Suprapubic skin (tissue), 4 donors: ENCODE measurements around the gene CFAP99. TPM values are rescaled to one million over a fixed set of nuclear protein-coding genes. Genes with fewer than 3 reads are reported as not detected.

Source experiments
- DNase-seq, 2 donors: peaks; one replicate each; pipeline ENCODE4 v3.0.0-alpha.2; 2019; ENCODE audit warnings: low spot score in 2 of 2
- H3K27ac ChIP-seq: fragments of 200-600 bp; sonication (generic); one replicate; pipeline ENCODE4 v1.5.1; 2019
- H3K27me3 ChIP-seq: fragments of 200-600 bp; sonication (generic); one replicate; pipeline ENCODE4 v1.5.1; 2019
- H3K36me3 ChIP-seq: fragments of 200-600 bp; sonication (generic); one replicate; pipeline ENCODE4 v1.5.1; 2019
- H3K4me1 ChIP-seq: fragments of 200-600 bp; sonication (generic); one replicate; pipeline ENCODE4 v1.5.1; 2019
- H3K4me3 ChIP-seq: fragments of 200-600 bp; sonication (generic); one replicate; pipeline ENCODE4 v1.5.1; 2019; ENCODE audit warnings: mild to moderate bottlenecking
- H3K9me3 ChIP-seq: fragments of 200-600 bp; sonication (generic); one replicate; pipeline ENCODE4 v1.5.1; 2019
- CTCF ChIP-seq, 2 donors: fragments of 200-600 bp in 1 of 2; fragments of 450-650 bp in 1 of 2; sonication (generic) in 1 of 2; IDR thresholded peaks; one replicate each; pipeline ENCODE4 v1.5.1; 2016 to 2019; ENCODE audit warnings: antibody characterized with exemption in 2 of 2, mild to moderate bottlenecking in 1 of 2, moderate library complexity in 1 of 2
- EP300 ChIP-seq: sonication (generic); formaldehyde crosslinking; IDR thresholded peaks from one replicate; pipeline ENCODE4 v1.6.1; 2017; ENCODE audit warnings: antibody characterized with exemption
- POLR2A ChIP-seq, 2 donors: fragments of 450-650 bp; IDR thresholded peaks; one replicate each; pipeline ENCODE4 v1.6.1; 2017; ENCODE audit warnings: antibody characterized with exemption in 2 of 2, mild to moderate bottlenecking in 2 of 2, moderate library complexity in 2 of 2
- POLR2AphosphoS5 ChIP-seq, 3 donors: sonication (generic); formaldehyde crosslinking; IDR thresholded peaks; one replicate each; pipeline ENCODE4 v1.6.1; 2017; ENCODE audit warnings: antibody characterized with exemption in 3 of 3
- whole genome bisulfite sequencing: methylation state at CpG from one replicate; pipeline ENCODE4 v1.1.5; 2018; 5-methylcytosine and 5-hydroxymethylcytosine counted together
- total RNA-seq, 4 donors: library from RNA; depleted of rRNA; stranded (reverse); fragments of >200 nt; gene quantifications; one replicate each; pipeline ENCODE4 v1.1.0, GENCODE V29; 2016

The CFAP99 gene
- total RNA-seq, 4 donors from 2014 or later, result not detected

GRCh38 chr4:2433609-2434350, 15.0 kb downstream of the CFAP99 start:
- H3K9me3 ChIP-seq, result no peaks in the 10 kb centered on the region
- no peaks in the 10 kb centered on the region for H3K4me1 ChIP-seq
- TF ChIP-seq POLR2AphosphoS5 (IDR thresholded peaks at IDR 0.05), result no peak
- TF ChIP-seq CTCF (IDR thresholded peaks at IDR 0.05), result no peak
- no peak for TF ChIP-seq EP300
- no peak for TF ChIP-seq POLR2A (IDR thresholded peaks at IDR 0.05)
- no peak overlapping the region for H3K27ac ChIP-seq
- DNase-seq, result no peak
- 80% methylated on average over 26 of the region's 29 CpGs for WGBS
- no peaks in the 10 kb centered on the region for H3K27me3 ChIP-seq
- no peaks in the 10 kb centered on the region for H3K36me3 ChIP-seq
- H3K4me3 ChIP-seq, result no peak overlapping the region

- Histone ChIP-seq H3K9me3 (no peaks in the 10 kb centered on the region), H3K27me3 (no peaks in the 10 kb centered on the region), H3K4me3 (no peak overlapping the region), H3K36me3 (no peaks in the 10 kb centered on the region), H3K4me1 (no peaks in the 10 kb centered on the region), H3K27ac (no peak overlapping the region)
- DNase-seq, result no peak
- TF ChIP-seq CTCF (IDR thresholded peaks at IDR 0.05) (no peak), POLR2AphosphoS5 (IDR thresholded peaks at IDR 0.05) (no peak), POLR2A (IDR thresholded peaks at IDR 0.05) (no peak), EP300 (no peak)
- 76% methylated on average over 9 of the region's 9 CpGs for WGBS
Observed at GRCh38 chr4:2434420-2434819, 15.7 kb downstream of the CFAP99 start.

GRCh38 chr4:2436301-2436700, 17.5 kb downstream of the CFAP99 start:
- Histone ChIP-seq H3K27me3 (no peaks in the 10 kb centered on the region), H3K4me3 (no peak overlapping the region), H3K36me3 (no peaks in the 10 kb centered on the region), H3K9me3 (no peaks in the 10 kb centered on the region), H3K27ac (no peak overlapping the region), H3K4me1 (no peaks in the 10 kb centered on the region)
- DNase-seq, result no peak
- WGBS, result 37% methylated on average over 10 of the region's 10 CpGs
- TF ChIP-seq CTCF (IDR thresholded peaks at IDR 0.05), result no peak
- TF ChIP-seq POLR2AphosphoS5 (IDR thresholded peaks at IDR 0.05), result no peak
- no peak for TF ChIP-seq POLR2A (IDR thresholded peaks at IDR 0.05)
- TF ChIP-seq EP300, result no peak

GRCh38 chr4:2436761-2437474, 18.2 kb downstream of the CFAP99 start:
- Histone ChIP-seq H3K27ac (no peak overlapping the region), H3K4me1 (no peaks in the 10 kb centered on the region), H3K9me3 (no peaks in the 10 kb centered on the region), H3K4me3 (no peak overlapping the region), H3K27me3 (no peaks in the 10 kb centered on the region), H3K36me3 (no peaks in the 10 kb centered on the region)
- DNase-seq, result no peak
- WGBS, result 67% methylated on average over 11 of the region's 30 CpGs
- TF ChIP-seq POLR2A (IDR thresholded peaks at IDR 0.05) (no peak), EP300 (no peak)

GRCh38 chr4:2437475-2438215, 18.9 kb downstream of the CFAP99 start:
- DNase-seq, result no peak
- 81% methylated on average over 19 of the region's 25 CpGs for WGBS
- H3K4me3 ChIP-seq, result no peak overlapping the region
- no peaks in the 10 kb centered on the region for H3K27me3 ChIP-seq
- no peak for TF ChIP-seq POLR2A (IDR thresholded peaks at IDR 0.05)
- TF ChIP-seq EP300, result no peak
- TF ChIP-seq CTCF (IDR thresholded peaks at IDR 0.05), result no peak
- no peak for TF ChIP-seq POLR2AphosphoS5 (IDR thresholded peaks at IDR 0.05)
- H3K27ac ChIP-seq, result no peak overlapping the region
- H3K9me3 ChIP-seq, result no peaks in the 10 kb centered on the region
- H3K4me1 ChIP-seq, result no peaks in the 10 kb centered on the region
- H3K36me3 ChIP-seq, result no peaks in the 10 kb centered on the region
